H1 (cell line): Measurements from ENCODE around the gene UBAC1. TPM values are rescaled to one million over a fixed set of nuclear protein-coding genes. Genes with fewer than 3 reads are reported as not detected.

Experiments
- ASH2L ChIP-seq: fragments of 200-600, 300-600 bp; sonication (generic); IDR thresholded peaks from one replicate; pipeline ENCODE4 v1.7.1; 2017; ENCODE audit warnings: low read length
- BACH1 ChIP-seq: IDR thresholded peaks from 2 replicates; pipeline ENCODE4 v1.6.1; 2012; ENCODE audit warnings: low read length, improper control_type of control experiment
- BRCA1 ChIP-seq: IDR thresholded peaks from 2 replicates; pipeline ENCODE4 v1.6.1; 2012; ENCODE audit warnings: low read depth, low read length, improper control_type of control experiment
- CBX8 ChIP-seq: fragments of 300-800, 300-1000 bp; sonication (generic); IDR thresholded peaks from 2 replicates; pipeline ENCODE4 v1.7.1; 2016; ENCODE audit warnings: low read depth, low read length, borderline replicate concordance
- CHD7 ChIP-seq: fragments of 300-600 bp; sonication (generic); IDR thresholded peaks from 2 replicates; pipeline ENCODE4 v1.7.1; 2012; ENCODE audit warnings: low read length, moderate library complexity, mild to moderate bottlenecking, inconsistent platforms; ENCODE audit not compliant: insufficient replicate concordance
- CTBP2 ChIP-seq: IDR thresholded peaks from 2 replicates; pipeline ENCODE4 v1.7.0; 2011; ENCODE audit warnings: borderline replicate concordance, mild to moderate bottlenecking, moderate library complexity, mixed read lengths, low read length; ENCODE audit not compliant: insufficient read depth, insufficient read length
- KDM5A ChIP-seq: fragments of 200-600 bp; IDR thresholded peaks from 2 replicates; pipeline ENCODE4 v1.7.1; 2012; ENCODE audit warnings: mild to moderate bottlenecking, low read length, inconsistent platforms, mixed read lengths
- PHF8 ChIP-seq: fragments of 200-600 bp; sonication (generic); conservative IDR thresholded peaks from 2 replicates; pipeline ENCODE4 v1.7.1; 2012; ENCODE audit warnings: low read depth, mild to moderate bottlenecking, inconsistent platforms, low read length, moderate library complexity
- RNF2 ChIP-seq: fragments of 200-900, 300-1000 bp; sonication (generic); IDR thresholded peaks from 2 replicates; pipeline ENCODE4 v1.7.1; 2016; ENCODE audit warnings: borderline replicate concordance, low read depth, mild to moderate bottlenecking, antibody characterized with exemption, low read length; ENCODE audit not compliant: poor library complexity, severe bottlenecking; ENCODE audit errors: missing control alignments
- SIRT6 ChIP-seq: IDR thresholded peaks from one replicate; pipeline ENCODE4 v1.7.1; 2012; ENCODE audit warnings: low read length, inconsistent platforms
- SP4 ChIP-seq: IDR thresholded peaks from 2 replicates; pipeline ENCODE4 v1.6.1; 2012; ENCODE audit warnings: low read length, inconsistent platforms
- TEAD4 ChIP-seq: IDR thresholded peaks from 2 replicates; pipeline ENCODE4 v1.6.1; 2012; ENCODE audit warnings: low read depth, low read length, inconsistent platforms, mixed read lengths
- polyA plus RNA-seq, 7 experiments: library from polyadenylated mRNA; depleted of rRNA in 3 of 7; stranded (reverse) in 5 of 7; unstranded in 2 of 7; fragments of >200 nt in 5 of 7; fragments of 200-250 nt in 2 of 7; gene quantifications; 1 replicate in 5 of 7; 2 replicates in 1 of 7; 4 replicates in 1 of 7; pipeline versions ENCODE4 v1.2.1 to v1.2.3, GENCODE V29; 2011 to 2013; ENCODE audit warnings: missing spikeins in 2 of 7, mixed read lengths in 2 of 7
- total RNA-seq: library from RNA; stranded (reverse); fragmentation: NEBNext Ultra II Directional; extraction: Animal tissue kit (Norgen Biotek cat#: 25700); gene quantifications from 2 replicates; pipeline ENCODE4 v1.2.1, GENCODE V29; 2021

The UBAC1 gene
- total and polyA plus RNA-seq, 2 of the 8 experiments (the other 6 are each of a cell fraction or from before 2014, with no cell fraction given), result 59.3 to 85.2 TPM

GRCh38 chr9:135946392-135946994, 14.7 kb downstream of the UBAC1 start (continued):
- TF ChIP-seq CHD7 (no peak), CTBP2 (no peak), BRCA1 (no peak), RNF2 (no peak), PHF8 (no peak), TEAD4 (no peak), ASH2L (no peak), CBX8 (no peak), BACH1 (no peak), KDM5A (no peak), SP4 (no peak), SIRT6 (no peak)
